Measurements from ENCODE around the gene TSPYL1.
A peak's percentile ranks its signal among the peaks of the same experiment; 100 is the strongest.
"Not testable (repeated sequence)": the region's sequence is repeated elsewhere in the genome, so short reads cannot be mapped to it uniquely, and the experiment has no call there.

The TSPYL1 gene

GRCh38 chr6:116292553-116292952 lies 12.8 kb upstream of the TSPYL1 start:
- no peak for DNase-seq

GRCh38 chr6:116291701-116292396 lies 12.1 kb upstream of the TSPYL1 start:
- no peak for DNase-seq

- no peak for DNase-seq
Observed at GRCh38 chr6:116290799-116291198, 11.1 kb upstream of the TSPYL1 start.

- no peak for DNase-seq
Observed at GRCh38 chr6:116289876-116290275, 10.1 kb upstream of the TSPYL1 start.

GRCh38 chr6:116287689-116288282 lies 8.1 kb upstream of the TSPYL1 start:
- no peak for DNase-seq

- no peak for DNase-seq
Observed at GRCh38 chr6:116286773-116287358, 7.1 kb upstream of the TSPYL1 start.

- not testable (repeated sequence) for DNase-seq
Observed at GRCh38 chr6:116284984-116285383, 5.3 kb upstream of the TSPYL1 start.

GRCh38 chr6:116283191-116283590 lies 3.5 kb upstream of the TSPYL1 start:
- DNase-seq: no peak

- no peak for DNase-seq
Observed at GRCh38 chr6:116282698-116283097, 3.0 kb upstream of the TSPYL1 start.

GRCh38 chr6:116280933-116281316 lies 1.2 kb upstream of the TSPYL1 start:
- no peak for DNase-seq

GRCh38 chr6:116280161-116280932 lies 617 bp upstream of the TSPYL1 start:
- no peak for DNase-seq

GRCh38 chr6:116278854-116279231 lies 887 bp downstream of the TSPYL1 start:
- DNase-seq: peak; percentile 19

- DNase-seq: no peak
Observed at GRCh38 chr6:116278481-116278829, 1.3 kb downstream of the TSPYL1 start.

- DNase-seq: no peak
Observed at GRCh38 chr6:116277124-116277523, 2.6 kb downstream of the TSPYL1 start.

- no peak for DNase-seq
Observed at GRCh38 chr6:116271149-116271708, 8.5 kb downstream of the TSPYL1 start.

GRCh38 chr6:116268589-116269293 lies 11.0 kb downstream of the TSPYL1 start:
- no peak for DNase-seq

GRCh38 chr6:116267836-116268588 lies 11.7 kb downstream of the TSPYL1 start:
- no peak for DNase-seq

GRCh38 chr6:116266803-116267202 lies 12.9 kb downstream of the TSPYL1 start:
- DNase-seq: no peak

GRCh38 chr6:116265041-116265829 lies 14.5 kb downstream of the TSPYL1 start:
- DNase-seq: no peak

- DNase-seq: no peak
Observed at GRCh38 chr6:116263353-116263752, 16.4 kb downstream of the TSPYL1 start.

GRCh38 chr6:116258520-116258919 lies 21.2 kb downstream of the TSPYL1 start:
- DNase-seq: no peak

Data from activated naive CD4-positive, alpha-beta T cell treated with anti-CD3 and anti-CD28 coated beads, Interleukin-2, amount 50 U/mL, for 16 hours (primary cell).